ENCODE measurements around the gene REG3G.

The REG3G gene

DNA sequence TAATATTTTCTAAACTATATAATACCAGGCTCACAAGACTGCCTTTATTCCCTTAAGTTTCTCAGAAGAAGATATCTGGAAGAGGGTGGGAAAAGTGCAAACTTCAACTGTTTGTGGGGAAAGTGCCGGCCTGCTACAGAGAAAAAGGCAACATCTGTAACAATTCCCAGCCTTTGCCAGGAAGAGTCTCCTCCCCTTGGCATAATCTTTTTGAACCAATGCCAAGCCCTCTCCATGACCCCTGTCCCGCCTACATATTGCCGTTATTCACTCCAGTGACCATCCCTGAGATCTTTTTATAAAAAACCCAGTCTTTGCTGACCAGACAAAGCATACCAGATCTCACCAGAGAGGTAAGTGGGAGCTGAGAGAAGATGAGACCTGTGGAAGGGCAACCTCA is at the start of gene REG3G:
Gene REG3G, plus strand, starts transcription at position 282 of the 400 bp plus-strand sequence. CDS start 392 bp downstream, outside the sequence.
- no peak for DNase-seq

- no peak for DNase-seq
Observed at GRCh38 chr2:78977661-78978145, 47.8 kb upstream of the REG3G start.

DNA sequence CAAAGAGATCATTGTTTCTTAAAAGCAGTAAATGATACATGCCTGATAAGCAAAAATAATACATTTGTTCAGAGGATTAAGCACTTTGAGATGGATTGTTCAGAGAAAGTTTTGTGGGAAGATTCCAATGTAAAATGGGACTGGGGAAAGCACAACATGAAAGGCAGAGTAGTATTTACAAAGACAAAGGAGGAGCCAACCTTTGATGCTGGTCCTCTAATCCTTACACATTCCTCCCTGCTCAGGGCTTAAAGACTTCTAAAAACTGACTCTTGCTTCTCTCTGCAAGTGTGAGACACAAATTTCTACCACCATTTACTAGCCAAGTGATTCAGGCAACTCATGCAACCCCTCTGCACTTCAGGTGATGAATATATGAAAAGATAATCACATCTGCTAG is 47.2 kb upstream of the REG3G start:
- DNase-seq: no peak

DNA sequence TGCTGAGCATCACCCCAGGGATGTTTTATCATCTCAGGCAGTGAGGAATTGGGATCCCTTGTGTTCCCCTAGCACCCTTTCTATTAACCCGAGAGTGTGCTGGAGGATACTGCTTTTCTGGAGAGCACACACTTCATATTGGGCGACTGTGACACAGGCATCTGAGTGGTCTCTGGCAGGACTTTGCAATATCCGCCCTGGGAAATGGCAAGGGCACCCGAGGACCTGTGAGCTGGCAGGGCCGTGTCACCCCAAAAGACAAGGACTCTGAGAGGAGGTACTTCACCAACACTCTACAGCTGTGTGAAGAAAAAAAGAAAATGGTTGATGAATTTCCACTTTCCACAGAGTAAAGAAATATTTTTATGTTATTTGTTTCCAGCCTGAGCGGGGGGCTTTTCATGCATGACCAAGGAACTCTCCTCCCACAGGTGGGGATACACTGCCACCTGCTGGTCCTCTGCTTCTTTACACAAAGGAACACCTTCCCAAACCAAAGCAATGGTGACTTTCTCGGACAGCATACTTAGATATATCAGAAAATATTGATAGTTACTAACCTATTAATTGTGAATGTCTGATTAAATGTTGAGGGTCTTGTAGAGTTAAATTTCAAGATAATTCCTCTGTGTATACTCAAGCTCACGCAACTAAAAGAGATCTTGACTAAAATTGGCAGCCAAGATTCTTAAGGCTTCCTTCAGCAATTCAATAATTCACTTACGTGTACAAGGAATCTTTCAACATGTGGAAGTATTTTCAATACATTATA is 45.9 kb upstream of the REG3G start:
- no peak for DNase-seq

DNA sequence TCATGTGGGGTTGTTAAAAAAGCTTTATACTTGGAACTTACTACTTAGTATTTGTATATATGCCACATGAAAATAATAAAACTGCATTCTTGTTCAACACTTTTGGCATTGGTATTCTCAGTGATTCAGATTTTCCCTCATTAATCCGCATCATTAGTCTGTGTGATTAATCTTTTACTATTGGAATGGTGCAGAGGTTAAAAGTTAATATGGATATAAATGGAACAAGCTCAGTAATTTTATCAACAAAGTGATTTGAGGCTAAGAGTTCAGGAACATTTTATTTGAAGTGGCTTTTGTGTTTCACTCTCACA is 45.4 kb upstream of the REG3G start:
- no peak for DNase-seq

DNA sequence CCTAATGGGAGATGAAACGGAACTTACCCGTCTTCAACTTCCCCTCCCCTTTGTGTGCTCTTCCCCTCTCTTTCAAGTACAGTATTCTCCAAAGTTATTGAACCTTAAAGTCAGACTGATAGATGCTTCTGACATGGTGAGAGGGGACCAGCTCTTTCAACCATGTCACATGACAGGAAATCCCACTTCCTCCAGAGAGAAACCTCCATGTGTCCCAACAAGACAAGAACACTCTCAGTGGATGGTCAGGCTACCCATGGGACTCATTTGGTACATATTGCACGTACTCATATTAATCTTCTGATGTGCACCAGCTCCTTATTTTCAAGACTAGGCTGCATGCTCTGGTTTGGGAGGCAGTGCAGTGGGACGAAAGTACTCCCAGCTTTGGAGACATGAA is 44.6 kb upstream of the REG3G start:
- DNase-seq: no peak

GRCh38 chr2:78982638-78983330 is 42.7 kb upstream of the REG3G start:
- no peak for DNase-seq

DNA sequence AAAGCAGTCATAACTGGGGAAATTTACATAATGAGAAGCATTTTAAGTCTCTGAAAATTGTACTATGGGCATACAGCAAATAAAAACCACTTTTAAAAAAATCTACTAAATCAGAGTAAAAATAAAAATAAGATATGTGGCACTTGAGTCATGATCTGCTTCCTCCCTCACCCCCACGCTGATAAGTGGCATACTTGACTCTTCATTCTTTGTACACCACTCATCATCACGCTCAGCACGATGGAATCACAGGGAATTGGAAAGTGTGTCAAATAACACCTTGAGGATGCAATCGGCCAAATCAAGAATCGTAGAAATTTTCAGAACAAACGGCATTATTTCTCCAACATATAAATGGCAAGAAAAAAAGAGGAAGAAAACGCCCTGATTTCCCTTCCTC is 41.1 kb upstream of the REG3G start:
- no peak for DNase-seq

GRCh38 chr2:78985558-78985957 is 39.9 kb upstream of the REG3G start:
- no peak for DNase-seq

- no peak for DNase-seq
Observed at GRCh38 chr2:78989051-78989450, 36.5 kb upstream of the REG3G start.

GRCh38 chr2:78992451-78992806 is 33.1 kb upstream of the REG3G start:
- no peak for DNase-seq

DNA sequence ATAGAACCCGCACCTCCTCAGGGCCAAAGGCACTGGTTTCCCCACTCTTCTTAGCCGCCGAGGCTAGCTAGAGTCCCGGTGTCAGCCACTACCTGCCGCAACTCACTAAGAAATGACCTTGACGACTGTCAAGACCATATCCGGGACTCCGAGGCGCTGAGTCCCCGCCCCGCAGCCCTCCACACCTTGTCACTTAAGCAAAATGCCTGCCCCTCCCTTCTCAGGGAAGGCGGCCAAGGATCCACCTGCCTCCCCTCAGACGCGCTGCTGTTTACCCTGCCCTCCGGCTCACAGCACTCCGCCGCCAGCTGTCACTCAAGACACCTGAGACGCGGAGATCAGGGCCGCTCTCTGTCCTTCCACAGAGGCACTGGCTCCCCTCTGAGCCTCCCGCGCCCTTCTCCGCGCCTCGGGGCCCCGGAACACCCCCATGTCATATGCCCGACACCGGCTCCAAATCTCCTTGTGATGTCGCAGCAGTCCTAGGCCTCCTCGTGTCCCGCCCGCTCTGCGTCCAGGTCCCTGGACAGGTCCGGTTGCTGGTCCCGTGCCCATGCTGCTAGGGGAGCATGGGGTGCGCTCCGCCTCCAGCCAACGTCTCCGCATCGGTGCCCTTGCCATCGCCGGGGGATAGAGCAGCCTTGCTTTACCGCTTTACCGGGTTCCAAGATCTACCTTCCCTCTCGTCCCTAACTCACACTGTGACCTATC is 32.5 kb upstream of the REG3G start:
- DNase-seq: no peak

DNA sequence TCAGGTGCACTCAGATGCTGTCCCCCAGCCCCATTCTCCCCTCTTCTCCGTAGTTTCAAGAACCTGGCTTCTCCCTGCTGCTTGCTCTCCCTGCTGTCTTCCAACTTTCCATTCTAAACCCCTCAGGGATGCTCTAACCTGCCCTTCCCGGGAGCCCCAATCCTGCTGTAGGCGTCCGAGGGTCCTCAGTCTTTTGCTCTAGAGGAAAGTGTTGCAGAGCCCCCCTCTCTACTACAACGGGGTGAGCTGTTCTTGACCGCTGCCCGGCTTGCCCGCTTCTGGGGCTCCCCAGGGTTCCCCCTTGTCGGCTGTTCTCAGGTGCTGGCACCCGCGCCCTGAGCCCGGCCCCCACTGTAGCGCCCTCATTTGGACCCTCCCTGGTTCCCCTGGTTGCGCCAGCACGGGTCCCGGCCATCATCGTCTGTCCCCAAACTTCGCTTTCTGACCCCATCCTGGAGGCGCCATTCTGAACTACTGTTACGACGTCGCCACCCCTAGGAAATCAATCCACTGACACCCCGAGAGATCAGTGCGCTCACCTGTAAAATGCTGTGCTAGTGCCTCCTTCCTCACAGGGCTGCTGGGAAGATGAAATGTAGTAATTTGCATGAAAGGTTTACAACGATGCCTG is 31.9 kb upstream of the REG3G start:
- DNase-seq: no peak

DNA sequence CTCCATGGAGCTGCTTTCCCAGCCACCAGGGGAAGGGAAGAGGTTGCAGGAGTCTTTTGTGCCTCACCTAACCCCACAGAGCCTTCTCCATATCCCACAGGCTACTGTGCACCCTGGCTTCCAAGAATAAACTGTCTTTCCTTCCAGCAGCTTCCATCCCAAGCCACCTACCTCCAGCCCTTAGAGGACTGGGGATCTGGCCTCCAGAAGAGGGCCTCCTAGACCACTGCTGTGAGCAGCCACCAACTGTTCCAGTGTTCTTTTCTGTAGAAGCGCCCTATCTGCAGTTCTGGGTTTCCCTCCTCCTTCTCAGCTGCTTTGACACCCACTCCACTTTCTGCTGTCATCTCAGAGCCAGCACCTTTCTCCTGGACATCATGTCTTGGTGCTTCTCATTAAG is 30.7 kb upstream of the REG3G start:
- no peak for DNase-seq

- DNase-seq: no peak
Observed at GRCh38 chr2:78999406-78999805, 26.1 kb upstream of the REG3G start.

- no peak for DNase-seq
Observed at GRCh38 chr2:79000008-79000576, 25.4 kb upstream of the REG3G start.

DNA sequence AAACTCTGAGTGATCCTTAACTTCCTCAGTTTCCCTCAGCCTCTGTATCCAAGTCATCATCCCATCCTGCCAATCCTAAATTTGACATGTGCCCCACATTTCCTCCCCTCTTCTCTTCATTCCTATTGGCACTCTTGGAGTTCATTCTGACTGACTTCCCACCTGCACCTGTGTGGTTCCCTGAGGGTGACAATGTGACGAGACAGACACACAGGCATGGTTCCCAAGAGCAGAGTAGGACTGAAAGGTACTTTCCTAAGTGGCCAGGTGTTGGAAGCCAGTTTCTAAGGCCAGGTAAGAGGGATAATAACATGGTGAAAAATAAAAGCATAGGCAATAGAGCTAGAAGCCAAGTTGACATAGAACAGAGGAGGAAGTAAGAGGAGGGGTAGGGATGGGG is 24.2 kb upstream of the REG3G start:
- no peak for DNase-seq

DNA sequence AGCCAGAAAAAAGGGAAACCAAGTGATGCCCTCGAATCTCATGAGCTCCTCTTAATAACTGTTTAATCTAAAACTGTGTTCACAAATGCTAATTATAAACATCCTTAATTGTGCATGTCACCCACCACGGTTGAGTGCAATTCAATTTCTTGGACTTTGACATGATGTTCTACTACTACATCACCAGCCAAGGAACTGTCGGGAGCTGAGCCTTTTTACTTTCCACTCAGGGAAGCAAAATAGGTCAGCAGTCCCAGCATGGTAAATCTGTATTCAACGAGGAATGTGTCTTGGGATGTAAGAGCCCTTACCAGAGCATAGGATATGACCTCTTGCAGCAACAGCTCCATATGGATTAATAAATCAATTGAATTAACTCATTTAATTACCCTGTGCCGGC is 20.8 kb upstream of the REG3G start:
- DNase-seq: no peak

- DNase-seq: no peak
Observed at GRCh38 chr2:79005216-79005615, 20.3 kb upstream of the REG3G start.

- no peak for DNase-seq
Observed at GRCh38 chr2:79009388-79009787, 16.1 kb upstream of the REG3G start.

DNA sequence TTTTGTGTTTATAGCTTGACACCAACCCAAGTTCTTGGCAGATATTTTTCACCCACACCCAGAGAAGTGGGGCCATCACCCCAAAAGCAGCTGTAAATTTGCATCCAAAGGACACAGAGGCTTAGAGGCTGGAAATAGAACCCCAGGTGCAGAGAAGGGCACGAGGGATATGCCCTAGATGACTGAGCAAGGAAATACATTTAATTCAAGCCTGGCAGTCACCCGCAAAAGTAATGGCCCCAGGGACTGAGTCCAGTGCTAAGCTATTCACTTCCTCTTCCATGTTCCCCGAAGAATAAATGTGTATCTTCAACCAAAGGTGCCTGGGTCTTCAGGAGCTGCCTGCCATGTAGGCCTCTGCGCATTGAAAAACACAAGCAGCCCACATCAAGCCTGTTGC is 14.0 kb upstream of the REG3G start:
- no peak for DNase-seq

GRCh38 chr2:79013629-79014028 is 11.9 kb upstream of the REG3G start:
- no peak for DNase-seq

DNA sequence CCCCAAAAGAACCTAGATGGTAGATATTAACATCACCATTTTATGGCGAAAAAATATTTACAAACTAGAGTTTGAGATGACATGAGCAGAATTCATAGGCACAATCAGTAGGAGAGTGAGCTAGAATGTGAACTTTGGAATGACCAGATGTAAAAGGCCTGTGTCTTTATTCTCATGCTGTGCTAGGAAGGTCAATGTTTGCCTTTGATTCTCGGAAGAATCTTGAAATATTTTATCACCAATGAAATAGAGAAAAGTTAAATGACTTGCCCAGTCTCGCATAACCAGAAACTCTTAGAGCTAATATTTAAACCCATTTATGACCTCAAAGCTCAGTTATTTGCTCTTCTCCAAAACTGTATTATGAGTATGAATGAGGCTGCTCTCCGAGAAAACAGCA is 9.2 kb upstream of the REG3G start:
- DNase-seq: no peak
